Germinal center (tissue), 1 donor: ENCODE measurements around the gene SUSD4.

Experiments used
- DNase-seq: peaks from one replicate; pipeline ENCODE4 v3.0.0; 2012; ENCODE audit warnings: mixed read lengths, low spot score

SUSD4 gene

DNA sequence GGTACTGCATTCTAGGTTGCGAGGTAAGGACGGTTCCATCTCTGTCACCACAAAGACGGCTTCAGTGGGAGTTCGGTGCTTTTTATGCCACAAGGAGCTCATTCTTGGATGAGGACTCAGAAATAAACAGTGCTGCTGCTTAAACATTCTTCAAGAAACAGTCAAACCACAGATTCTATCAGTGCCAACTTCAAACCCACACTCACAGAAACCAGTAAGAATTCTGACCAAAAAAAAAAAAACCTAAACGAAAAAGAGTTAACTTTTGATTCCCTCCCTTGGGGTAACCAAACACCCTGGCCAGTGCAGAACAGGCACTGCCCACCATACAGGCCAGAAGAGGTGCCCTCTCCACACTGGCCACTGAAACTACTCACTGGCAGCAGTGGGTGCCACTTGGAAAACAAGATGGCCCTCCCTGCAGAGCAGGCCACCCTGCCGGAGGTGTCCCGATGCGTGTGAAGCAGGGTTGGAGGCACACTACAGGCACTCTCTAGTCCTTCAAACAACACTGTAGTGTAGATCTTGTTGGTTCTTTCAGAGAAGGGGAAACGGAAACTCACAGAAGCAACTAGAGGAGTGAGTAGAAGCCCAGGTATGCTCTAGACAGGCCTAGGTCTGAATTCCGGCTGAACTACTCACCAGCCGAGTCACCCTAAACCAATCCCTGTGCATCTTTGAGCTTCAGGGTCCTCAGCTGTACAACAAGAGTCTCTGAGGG lies 133.7 kb downstream of the SUSD4 start:
- DNase-seq: no peak

DNA sequence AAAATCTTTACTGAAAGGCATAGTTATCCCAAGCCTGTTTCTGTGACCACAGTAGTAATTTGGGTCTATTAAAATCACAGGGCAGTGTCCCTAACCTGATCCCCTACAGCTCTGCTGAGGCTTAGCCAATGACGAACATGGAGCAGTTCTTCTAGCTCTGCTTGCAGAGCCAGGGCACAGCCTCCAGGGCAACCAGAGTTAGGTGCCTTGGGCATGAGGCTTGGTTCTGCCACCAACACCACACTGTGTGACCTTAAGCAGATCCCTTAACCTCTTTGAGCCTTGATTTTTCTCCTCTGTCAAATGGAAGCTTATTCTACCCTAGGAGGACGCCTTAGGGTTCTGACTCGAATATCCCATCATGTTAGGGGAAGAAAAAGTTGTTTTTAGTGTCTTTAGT lies 134.2 kb downstream of the SUSD4 start:
- no peak for DNase-seq

DNA sequence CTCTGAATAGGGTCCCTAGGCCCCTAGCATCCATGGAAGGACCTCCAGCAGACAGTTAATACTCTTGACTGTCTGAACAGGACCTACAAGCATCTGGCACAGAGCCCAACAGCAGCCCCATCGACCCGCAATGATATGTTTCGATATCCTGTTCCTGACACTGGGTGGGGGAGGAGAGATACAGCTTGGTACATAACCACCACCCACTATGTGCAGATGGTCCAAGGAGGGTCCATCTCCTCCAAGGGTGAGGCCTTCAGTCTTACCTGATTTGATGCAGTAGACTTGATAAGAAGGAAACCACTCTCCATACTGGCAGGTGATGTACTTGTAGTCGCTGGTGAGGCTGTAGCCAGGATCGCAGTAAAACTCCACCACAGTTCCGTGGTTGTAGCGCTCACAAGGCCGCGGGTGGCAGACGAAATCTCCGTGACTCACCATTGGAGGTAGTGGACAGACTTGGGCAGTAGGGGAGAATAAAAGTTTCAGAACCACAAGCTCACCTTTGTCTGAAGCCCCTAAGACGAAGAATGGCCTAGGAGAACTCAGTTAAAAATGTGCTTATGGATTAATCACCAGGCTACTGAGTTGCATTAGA lies 134.9 kb downstream of the SUSD4 start:
- no peak for DNase-seq

DNA sequence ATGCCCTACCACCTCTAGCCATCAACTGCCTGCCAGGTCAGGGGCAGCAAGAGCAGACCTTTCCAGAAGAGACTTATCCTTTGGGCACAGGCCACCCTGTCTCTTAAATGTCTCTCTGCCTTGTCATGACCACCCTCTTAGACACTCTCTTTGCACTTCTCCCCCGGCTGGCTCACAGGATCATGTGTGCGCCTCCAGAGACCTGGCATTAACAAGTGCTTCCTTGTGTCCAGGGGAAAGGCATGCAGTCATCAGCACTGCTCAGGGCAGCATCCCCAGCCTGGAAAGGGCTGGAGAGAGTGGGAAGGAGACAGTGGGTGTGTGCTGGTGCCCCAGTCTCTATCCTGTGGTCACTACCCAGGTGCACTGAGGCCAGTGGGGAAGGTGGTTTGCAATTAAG lies 135.8 kb downstream of the SUSD4 start:
- DNase-seq: no peak

DNA sequence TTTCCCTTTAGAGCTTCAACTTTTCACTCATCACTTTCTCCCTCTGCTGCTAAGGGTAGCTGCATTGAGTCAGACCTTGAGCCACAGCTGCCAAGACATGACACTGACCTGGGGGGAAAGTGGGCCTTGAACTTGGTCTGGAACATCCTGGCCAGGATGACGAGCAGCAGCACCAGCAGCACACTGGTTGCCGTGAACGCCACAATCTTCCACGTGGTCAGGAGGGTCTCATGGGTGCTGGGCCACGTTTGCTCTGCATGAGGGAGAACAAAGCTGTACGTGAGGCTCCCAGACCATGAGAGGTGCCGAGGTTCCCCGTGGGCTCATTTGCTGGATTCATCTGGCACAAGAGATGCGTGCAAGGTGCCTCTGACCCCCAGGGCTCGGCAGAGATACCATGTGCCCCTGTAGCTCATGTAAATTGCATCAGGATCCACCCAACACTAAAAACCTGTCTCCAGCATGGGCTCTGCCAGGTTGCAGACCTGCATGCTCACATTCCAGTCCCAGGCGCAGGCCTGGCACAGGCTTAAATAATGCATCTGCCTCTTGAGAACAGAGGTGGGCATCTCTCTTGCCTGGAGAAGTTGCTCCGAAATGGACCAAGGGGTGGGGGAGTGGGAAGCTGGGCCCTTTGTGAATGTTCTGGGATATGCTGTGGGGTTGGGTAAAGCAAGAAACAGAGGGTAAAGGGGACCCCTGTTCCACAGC lies 136.3 kb downstream of the SUSD4 start:
- DNase-seq: no peak

DNA sequence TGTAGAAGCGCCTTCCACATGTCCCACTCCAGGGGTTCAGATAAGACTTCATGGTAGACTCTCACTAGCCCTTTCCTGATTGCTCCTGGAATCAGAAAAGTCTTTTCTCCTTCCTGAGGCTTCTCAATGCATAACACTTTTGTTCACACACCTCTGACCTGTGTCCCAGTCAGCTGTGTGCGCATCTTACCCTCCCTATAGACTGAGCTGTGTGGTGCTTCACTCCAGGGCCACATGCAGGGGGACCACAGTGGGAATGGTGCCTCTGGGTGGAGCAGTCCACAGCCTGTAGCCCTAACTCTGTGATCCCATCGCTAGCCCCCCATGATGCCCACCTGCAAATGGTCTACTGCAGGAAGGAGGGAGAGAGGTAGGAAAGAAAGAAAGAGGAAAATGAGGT lies 136.9 kb downstream of the SUSD4 start:
- no peak for DNase-seq

DNA sequence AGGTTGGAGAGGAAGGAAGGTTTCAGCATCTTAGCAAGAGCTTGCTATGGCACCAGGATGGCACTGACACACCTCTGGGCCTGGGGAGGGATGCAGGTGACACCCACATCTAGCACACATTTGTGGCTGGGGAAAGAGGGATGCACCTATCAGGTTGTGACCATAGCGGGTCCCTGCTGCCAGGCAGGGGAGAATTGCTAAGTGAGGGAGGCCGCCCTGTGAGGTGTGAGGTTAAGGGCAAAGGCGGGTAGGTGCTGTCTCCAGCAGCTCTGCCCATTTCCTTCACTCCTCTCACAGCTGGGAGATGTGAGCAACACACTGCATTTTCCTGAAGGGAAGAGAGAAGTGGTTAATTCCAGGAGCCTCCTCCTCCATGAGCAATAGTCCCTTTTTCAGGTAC lies 137.7 kb downstream of the SUSD4 start:
- DNase-seq: no peak

DNA sequence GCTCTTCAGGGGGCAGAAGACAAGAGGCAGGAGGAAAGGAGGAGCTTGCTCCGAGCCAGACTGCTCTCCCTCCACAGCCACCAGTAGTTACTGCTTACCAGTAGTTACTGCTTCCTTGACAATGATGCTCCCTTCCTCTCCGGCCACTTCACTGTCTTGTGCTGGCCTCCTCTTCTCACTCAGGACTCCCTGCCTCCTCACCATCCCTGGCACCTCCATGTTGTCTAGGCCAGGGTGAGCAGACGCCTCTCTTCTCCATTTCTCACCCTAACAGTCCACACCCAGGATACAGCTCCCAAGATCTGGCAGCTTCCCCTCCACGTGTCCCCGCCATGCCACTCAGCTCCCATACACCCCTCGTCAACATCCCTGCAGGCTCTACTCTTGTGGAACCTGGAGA lies 138.5 kb downstream of the SUSD4 start:
- DNase-seq: no peak

DNA sequence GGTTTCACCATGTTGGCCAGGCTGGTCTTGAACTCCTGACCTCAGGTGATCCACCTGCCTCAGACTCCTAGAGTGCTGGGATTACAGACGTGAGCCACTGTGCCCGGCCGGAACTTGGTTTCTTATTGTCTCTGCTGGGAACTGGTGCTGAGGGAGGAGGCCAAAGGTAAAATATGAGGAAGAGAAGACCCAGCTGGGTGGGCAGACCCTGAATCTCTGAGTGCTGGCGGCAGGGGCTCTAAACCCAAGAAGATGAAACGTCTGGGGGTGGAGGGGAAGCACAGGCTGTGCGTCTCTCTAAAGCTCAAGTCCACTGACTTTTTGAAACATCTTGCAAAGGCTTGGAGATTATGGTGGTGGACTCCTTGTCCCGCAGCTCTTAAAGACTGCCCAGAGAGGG lies 138.9 kb downstream of the SUSD4 start:
- DNase-seq: no peak

DNA sequence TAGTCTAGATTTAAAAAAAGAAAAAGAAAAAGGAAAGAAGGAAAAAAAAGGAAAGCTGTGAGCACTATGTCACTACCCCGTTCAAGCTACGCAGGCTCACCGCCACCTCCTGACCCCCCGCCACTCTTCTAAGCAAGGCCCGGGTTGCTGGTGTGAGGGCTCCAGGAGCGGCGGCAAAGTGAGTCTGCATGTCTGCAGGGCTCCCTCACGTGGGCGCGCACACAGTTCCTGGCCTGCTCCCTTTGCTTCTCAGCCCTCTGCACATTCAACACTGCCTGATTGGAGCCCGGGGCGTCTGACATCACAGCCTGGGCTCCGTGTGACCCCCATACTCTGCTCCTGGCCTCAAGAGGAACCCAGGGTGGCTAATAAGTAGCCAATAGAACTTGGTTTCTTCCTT lies 139.5 kb downstream of the SUSD4 start:
- no peak for DNase-seq

DNA sequence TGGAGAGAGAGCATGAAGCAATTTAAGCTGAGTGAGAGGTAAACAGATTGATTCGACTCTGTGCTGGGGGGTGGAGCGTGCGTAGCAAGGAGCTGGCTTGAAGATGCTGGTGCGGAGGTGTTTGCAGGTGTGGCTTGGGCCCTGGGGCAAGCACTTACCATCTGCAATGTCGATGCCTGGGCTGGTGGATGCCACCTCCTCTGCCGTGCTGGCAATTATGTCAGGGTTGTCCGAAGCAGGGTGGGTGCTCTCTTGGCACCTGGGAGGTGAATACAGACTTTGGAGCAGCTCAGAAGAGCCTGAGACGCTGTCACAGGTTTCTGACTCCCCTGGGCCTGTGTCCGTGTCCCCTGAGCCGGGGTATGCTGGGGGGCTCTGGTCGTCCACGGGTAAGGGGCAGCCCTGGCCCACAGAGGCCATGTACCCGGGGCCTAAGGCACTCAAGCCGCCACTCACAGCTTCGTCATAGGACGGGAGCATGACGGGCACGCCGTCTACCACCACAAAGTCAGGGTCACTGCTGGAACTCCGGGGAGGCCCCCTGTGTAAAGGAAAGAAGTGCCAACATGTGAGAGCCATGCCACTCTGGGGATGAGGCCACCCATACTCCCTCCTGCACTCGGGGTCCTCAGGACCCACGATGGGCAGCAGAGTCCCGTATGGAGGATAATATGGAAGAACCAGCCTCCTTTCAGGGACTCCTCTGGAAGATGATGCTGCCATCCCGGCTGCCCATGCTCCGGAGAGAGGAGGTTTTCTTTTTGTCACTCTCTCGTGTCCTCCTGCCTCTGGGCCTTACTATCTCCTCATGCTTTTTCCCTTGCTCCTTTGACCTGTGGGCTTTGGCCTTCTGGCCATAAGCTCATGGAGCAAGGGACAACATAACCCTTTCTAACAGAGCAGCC lies 140.6 kb downstream of the SUSD4 start:
- DNase-seq: no peak

DNA sequence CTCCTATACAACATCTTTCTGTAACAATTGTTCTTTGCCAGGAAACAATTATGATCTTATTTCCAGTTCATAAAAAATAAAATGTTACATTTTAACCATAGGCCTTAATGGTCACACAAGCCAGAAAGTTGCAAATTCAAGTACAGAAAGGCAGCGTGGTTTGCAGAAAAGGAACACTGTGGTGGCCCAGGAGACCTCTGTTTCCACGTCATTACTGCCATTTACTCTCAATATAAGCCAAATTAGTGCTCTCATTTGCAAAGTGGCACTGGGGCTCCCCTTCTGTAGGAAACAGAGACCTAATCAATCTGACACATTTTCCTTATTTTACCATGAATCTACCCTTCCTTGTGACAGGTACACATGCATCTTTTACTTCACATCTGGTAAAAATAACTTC lies 141.6 kb downstream of the SUSD4 start:
- no peak for DNase-seq

DNA sequence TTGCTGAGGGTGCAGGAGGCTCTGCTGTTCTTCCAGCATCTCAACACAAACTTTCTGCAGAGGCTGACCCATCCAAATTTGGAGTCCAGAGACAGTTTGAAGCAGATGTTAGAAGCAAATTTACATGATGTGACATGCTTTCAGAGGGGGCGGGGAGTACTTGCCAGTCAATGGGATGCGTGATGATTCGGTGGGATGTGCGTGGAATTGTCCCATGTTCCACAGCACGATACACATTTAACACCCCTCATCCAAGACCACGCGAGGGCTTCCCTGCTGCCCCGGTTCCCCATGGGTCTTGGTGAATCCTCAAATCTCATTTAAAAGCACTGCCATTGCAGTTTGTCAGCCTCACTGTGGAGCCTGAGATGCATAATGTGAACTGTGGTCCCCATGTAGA lies 142.3 kb downstream of the SUSD4 start:
- no peak for DNase-seq

DNA sequence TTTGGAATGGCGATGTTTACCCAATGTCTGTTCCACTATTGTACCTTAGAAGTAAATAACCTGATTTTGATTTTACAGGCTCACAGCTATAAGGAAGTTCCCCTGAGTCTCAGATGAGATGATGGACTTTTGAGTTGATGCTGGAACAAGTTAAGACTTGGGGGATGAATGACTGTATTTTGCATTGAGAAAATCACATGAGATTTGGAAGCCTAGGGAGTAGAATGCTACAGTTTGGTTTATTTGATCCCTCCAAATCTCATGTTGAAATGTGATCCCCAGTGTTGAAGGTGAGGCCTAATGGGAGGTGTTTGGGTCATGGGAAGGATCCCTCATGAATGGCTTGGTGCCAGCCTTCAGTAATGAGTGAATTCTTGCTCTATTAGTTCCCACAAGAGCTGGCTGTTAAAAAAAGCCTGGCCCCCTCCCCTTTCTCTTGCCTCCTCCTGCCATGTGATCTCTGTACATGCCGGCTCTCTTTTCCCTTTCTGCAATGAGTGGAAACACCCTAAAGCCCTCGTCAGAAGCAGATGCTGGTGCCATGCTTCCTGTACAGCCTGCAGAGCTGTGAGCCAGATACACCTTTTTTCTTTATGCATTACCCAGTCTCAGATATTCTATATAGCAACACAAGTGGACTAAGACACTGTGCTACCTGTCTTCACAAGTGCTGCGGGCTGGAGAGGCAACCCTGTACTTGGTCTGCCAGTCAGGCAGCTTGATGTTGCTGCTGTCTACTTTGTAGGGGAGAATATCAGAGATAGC lies 143.9 kb downstream of the SUSD4 start:
- no peak for DNase-seq

DNA sequence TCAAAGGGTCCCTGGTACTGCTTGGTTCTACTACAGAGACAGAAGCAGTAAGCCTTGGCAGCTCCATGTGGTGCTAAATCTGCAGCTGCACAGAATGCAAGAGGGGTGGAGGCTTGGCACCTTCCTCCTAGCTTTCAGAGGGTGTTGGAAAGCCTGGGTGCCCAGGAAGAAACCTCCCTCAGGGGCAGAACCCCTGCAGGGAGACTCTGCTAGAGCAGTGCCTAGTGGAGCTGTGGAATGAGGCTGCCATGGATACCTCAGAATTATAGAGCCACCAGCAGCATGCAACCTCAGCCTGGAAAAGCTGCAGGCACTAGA lies 144.7 kb downstream of the SUSD4 start:
- no peak for DNase-seq

DNA sequence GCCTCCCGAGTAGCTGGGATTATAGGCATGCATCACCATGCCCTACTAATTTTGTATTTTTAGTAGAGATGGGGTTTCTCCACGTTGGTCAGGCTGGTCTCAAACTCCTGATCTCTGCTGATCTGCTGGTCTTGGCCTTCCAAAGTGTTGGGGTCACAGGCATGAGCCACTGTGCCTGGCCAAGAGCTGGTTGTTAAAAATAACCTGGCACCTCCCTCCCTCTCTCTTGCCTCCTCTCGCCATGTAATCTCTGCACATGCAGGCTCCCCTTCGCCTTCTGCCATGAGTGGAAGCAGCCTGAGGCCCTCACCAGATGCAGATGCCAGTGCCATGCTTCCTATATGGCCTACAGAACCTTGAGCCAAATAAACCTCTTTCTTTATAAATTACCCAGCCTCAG lies 146.2 kb downstream of the SUSD4 start:
- no peak for DNase-seq

DNA sequence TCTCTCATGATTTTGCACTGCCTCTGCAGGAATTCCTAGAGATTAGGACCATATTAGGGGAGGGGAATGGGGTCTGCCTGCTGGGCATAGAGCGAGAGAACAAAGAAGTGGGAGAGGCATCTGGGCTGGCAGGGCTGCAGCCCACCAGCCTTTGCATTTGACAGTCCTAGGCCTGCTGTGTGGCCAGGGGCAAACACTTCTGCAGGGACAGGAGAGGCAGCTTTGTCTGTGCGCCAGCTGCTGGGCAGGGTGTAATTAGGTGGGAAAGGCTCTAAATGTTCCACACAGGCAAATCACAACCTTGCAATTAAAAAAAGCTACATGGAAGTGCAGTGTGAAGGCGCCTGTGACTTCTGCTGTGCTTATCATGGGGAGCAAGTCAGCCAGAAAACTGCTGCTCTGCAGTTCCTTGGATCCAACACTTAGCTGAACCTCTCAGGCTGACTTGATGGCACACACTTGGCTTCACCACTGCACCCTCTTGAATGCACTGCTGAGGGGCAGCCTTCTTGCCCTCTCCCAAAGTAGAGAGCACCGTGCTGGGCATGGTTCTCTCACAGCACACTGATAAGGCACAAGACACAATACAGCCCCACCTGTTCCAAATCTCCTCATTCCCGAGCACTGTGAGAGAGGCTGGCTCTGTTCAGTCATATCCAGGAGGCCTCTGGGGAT lies 147.3 kb downstream of the SUSD4 start:
- no peak for DNase-seq

DNA sequence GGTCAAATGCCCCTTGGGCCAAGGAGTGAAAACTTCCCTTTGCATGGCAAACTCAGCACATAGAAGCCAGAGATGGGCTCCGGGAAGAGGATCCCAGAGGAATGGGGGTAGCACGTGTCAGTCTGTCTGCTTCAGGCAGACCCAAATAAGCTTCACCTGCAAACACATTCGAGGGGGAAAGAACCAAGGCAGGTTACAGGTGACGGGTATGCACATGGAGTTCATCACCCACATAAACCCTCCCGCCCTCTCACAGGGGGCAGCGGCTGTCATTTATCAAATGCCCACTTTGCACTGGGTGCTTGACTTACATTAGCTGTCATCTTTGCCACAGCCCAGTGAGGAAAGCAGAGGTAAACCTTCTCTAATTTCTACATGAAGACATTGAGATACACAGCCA lies 147.9 kb downstream of the SUSD4 start:
- DNase-seq: no peak

DNA sequence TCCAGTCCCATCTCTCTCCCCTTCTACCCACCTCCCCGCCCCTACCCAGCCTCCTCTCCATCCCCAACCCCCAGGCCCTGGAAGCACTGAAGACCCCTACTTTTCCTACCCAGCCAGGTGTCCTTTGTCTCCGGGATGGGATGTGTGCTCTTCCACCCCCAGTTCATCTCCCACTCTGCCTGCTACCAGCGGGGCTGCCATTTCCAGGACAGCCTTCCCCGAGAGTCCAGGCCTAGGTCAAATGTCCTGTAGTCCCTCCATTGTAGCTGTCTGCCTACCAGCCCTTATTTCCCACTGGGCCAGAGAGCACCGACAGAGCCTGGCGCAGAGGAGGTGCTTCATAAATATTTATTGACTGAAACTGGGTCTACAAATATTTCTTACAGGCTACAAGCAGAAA lies 148.9 kb downstream of the SUSD4 start:
- no peak for DNase-seq

DNA sequence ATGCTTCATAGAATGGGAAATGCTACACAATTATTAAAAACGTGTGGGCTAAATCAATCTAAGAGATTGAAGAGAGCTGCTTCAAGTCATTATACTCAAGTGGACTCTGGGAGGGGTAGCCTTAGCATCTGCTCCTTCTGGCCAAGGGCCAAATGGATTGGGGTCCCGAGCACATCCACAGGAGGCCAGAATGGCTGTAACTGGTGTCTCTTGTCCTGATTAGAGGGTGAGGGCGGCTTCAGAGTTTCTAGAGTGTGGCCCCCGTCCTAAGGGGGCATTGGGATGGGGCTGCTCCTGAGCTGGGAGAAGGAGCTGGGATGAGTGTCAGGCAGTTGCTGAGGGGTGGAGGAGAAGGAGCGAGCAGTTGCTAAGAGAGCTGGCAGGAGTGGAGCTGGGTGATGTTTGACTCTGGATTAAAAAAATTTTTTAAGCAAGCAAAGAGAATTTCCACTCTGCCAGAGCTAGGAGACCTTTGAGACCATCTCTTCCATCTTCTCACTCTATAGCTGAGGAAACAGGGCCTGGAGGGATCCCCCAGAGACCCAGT lies 149.6 kb downstream of the SUSD4 start:
- DNase-seq: no peak

DNA sequence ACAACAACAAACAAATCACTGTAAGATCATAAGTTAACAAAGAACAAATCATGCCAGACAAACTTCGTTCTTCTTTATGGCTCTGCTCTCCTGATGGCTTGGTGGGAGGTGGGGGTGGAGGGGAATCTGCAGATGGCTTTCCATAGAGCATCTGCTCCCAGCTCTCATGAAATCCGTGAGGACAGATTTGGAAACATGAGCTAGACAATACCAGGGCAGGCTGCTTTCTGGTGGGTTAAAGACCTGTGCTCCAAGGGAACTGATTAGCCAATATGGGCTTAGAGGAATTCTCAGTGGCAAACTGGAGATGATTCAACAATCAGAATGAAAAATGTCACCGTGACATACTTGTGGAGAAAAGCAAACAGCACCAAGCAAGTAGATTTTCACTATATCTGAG lies 151.5 kb downstream of the SUSD4 start:
- DNase-seq: no peak
